ENCODE data around the gene GRIP1.

GRIP1 gene

DNA sequence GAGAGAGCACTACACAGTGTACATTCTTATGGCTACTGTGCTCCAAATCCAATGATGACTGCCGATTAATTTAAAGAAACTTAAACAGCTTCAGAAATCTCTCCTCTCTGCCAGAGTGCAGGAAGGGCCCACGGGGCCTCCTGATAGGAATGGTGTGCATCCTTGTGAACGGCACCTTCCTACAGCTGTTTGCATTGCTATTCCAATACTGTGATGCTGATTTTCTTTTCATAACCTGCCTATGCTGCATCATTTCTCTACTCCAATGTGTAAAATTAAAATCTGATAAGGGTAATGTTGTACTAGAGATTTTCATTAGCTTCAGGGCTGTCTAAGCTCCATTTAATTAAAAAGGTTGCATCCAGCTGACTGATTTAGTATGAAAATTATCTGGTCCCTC lies 217.5 kb downstream of the GRIP1 start:
- Histone ChIP-seq H3K9ac (no peak overlapping the region), H3K4me2 (ENCODE audit: low read length) (no peak overlapping the region), H3K79me2 (no peaks in the 10 kb centered on the region), H3K4me1 (no peaks in the 10 kb centered on the region), H3K36me3 (ENCODE audit: control insufficient read depth, insufficient read depth, low read length) (no peaks in the 10 kb centered on the region), H3K27ac (no peak overlapping the region), H2AFZ (no peak overlapping the region), H3K9me3 (ENCODE audit: control insufficient read depth, low read length) (no peaks in the 10 kb centered on the region), H3K27me3 (ENCODE audit: control insufficient read depth, insufficient read depth, low read length) (no peaks in the 10 kb centered on the region), H3K4me3 (ENCODE audit: low read depth, low read length) (no peak overlapping the region)
- TF ChIP-seq, protein P1, sequence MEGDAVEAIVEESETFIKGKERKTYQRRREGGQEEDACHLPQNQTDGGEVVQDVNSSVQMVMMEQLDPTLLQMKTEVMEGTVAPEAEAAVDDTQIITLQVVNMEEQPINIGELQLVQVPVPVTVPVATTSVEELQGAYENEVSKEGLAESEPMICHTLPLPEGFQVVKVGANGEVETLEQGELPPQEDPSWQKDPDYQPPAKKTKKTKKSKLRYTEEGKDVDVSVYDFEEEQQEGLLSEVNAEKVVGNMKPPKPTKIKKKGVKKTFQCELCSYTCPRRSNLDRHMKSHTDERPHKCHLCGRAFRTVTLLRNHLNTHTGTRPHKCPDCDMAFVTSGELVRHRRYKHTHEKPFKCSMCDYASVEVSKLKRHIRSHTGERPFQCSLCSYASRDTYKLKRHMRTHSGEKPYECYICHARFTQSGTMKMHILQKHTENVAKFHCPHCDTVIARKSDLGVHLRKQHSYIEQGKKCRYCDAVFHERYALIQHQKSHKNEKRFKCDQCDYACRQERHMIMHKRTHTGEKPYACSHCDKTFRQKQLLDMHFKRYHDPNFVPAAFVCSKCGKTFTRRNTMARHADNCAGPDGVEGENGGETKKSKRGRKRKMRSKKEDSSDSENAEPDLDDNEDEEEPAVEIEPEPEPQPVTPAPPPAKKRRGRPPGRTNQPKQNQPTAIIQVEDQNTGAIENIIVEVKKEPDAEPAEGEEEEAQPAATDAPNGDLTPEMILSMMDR (IDR thresholded peaks at IDR 0.05), result no peak

DNA sequence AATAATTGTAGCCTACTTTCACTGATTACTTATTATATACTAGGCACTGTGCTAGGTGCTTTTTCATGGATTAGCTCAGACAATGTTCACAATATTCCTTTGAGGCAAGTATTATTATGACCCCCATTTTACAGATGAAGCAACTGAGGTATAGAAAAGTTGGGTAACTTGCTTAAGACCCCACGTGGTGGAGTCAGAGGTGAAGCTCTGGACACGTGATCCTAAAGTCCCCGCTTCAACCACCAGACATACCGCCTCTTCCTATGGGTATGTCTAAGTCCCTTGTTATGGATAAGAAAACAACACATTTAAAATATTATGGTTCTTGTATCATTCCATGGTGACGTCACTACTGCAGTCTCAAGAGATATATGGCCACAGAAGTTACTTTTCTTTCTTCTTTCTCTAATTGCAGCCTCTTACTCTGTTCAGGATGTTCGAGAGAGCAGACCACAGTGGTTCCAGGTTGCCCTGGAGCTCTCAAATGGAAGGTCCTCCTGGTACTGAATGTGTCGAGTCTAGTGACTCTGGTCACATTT lies 218.9 kb downstream of the GRIP1 start:
- TF ChIP-seq, protein P1 (IDR thresholded peaks at IDR 0.05), result no peak
- Histone ChIP-seq H2AFZ (no peak overlapping the region), H3K9ac (no peak overlapping the region), H3K4me1 (no peaks in the 10 kb centered on the region), H3K36me3 (ENCODE audit: control insufficient read depth, insufficient read depth, low read length) (no peaks in the 10 kb centered on the region), H3K4me2 (ENCODE audit: low read length) (no peak overlapping the region), H3K79me2 (no peaks in the 10 kb centered on the region), H3K27me3 (ENCODE audit: control insufficient read depth, insufficient read depth, low read length) (no peaks in the 10 kb centered on the region), H3K27ac (no peak overlapping the region), H3K9me3 (ENCODE audit: control insufficient read depth, low read length) (no peaks in the 10 kb centered on the region), H3K4me3 (ENCODE audit: low read depth, low read length) (no peak overlapping the region)

DNA sequence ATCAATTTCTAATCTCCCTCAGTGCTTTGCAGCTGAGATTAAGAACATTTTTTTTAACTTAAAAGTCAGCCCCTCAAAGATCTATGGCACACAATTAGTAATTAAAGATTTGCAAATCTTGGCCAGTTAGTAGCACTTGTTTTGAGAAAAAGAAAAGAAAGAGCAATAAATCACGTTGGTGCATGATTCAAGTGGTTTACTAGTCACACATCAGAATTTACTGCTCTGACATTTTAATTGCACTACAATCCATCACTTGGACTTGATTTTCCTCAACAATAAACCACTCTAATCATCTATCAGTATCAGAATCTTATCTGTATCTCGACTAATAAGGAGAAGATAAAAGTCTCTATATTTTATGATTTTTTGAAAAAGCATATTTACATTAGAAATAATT lies 222.3 kb downstream of the GRIP1 start:
- no peaks in the 10 kb centered on the region for H3K36me3 ChIP-seq (ENCODE audit: control insufficient read depth, insufficient read depth, low read length)
- no peak overlapping the region for H2AFZ ChIP-seq
- no peak overlapping the region for H3K9ac ChIP-seq
- H3K27ac ChIP-seq, result no peak overlapping the region
- no peaks in the 10 kb centered on the region for H3K79me2 ChIP-seq
- no peak overlapping the region for H3K4me2 ChIP-seq (ENCODE audit: low read length)
- no peaks in the 10 kb centered on the region for H3K27me3 ChIP-seq (ENCODE audit: control insufficient read depth, insufficient read depth, low read length)
- H3K4me1 ChIP-seq, result no peaks in the 10 kb centered on the region
- no peak overlapping the region for H3K4me3 ChIP-seq (ENCODE audit: low read depth, low read length)
- TF ChIP-seq, protein P1 (IDR thresholded peaks at IDR 0.05), result no peak
- no peaks in the 10 kb centered on the region for H3K9me3 ChIP-seq (ENCODE audit: control insufficient read depth, low read length)

DNA sequence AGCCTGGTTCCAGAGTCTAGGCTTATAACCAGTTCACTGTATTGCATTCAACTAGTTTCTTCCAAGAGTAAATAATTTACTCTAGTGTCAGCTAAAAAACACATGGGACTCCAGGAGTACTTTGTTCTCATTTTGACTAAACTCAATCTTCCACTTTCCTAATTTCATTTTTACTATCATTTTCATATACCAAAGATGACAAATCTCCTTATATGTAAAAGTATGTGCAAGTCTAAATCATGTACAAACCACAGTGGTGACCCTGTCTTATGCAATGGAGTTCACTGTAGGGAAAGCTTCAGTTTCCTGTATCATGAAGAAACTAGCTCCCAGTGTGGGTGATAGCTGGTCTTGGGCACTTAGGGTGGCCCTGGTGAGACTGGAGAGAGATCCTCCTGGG lies 225.0 kb downstream of the GRIP1 start:
- Histone ChIP-seq H3K4me3 (ENCODE audit: low read depth, low read length) (no peak overlapping the region), H3K4me1 (no peaks in the 10 kb centered on the region), H2AFZ (no peak overlapping the region), H3K4me2 (ENCODE audit: low read length) (no peak overlapping the region), H3K36me3 (ENCODE audit: control insufficient read depth, insufficient read depth, low read length) (no peaks in the 10 kb centered on the region), H3K27ac (no peak overlapping the region), H3K9me3 (ENCODE audit: control insufficient read depth, low read length) (no peaks in the 10 kb centered on the region), H3K79me2 (no peaks in the 10 kb centered on the region), H3K27me3 (ENCODE audit: control insufficient read depth, insufficient read depth, low read length) (no peaks in the 10 kb centered on the region), H3K9ac (no peak overlapping the region)
- TF ChIP-seq, protein P1 (IDR thresholded peaks at IDR 0.05), result no peak

DNA sequence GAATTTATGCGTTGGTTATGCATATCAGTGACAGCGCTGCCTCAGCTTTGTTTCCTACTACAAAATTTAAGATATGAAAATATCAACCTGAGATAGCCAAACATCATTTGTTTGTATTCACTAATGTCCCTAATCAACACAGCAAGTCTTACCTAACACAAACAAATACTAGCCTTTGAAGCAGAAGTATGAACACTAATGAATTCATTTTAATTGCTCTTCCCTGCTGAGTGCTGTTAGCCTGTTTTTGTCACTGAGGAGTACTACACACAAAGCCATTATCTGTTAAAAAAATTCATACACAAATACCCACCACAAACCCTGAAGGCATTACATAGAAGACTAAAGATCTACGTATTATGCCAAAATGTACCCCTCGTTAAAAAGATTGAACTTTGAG lies 225.8 kb downstream of the GRIP1 start:
- H3K36me3 ChIP-seq (ENCODE audit: control insufficient read depth, insufficient read depth, low read length), result no peaks in the 10 kb centered on the region

More for the DNA sequence above, 225.8 kb downstream of the GRIP1 start:
- H3K4me3 ChIP-seq (ENCODE audit: low read depth, low read length), result no peak overlapping the region
- no peak overlapping the region for H3K9ac ChIP-seq
- no peaks in the 10 kb centered on the region for H3K27me3 ChIP-seq (ENCODE audit: control insufficient read depth, insufficient read depth, low read length)
- H3K4me1 ChIP-seq, result no peaks in the 10 kb centered on the region
- H3K79me2 ChIP-seq, result no peaks in the 10 kb centered on the region
- no peaks in the 10 kb centered on the region for H3K9me3 ChIP-seq (ENCODE audit: control insufficient read depth, low read length)
- TF ChIP-seq, protein P1 (IDR thresholded peaks at IDR 0.05), result no peak
- H3K27ac ChIP-seq, result no peak overlapping the region
- H3K4me2 ChIP-seq (ENCODE audit: low read length), result no peak overlapping the region
- no peak overlapping the region for H2AFZ ChIP-seq

Measured in parathyroid adenoma (tissue), 2 donors.